Measurements from ENCODE around the gene C18orf63.
A peak's percentile ranks its signal among the peaks of the same experiment; 100 is the strongest.
"Not testable (repeated sequence)": the region's sequence is repeated elsewhere in the genome, so short reads cannot be mapped to it uniquely, and the experiment has no call there.

The C18orf63 gene

DNA sequence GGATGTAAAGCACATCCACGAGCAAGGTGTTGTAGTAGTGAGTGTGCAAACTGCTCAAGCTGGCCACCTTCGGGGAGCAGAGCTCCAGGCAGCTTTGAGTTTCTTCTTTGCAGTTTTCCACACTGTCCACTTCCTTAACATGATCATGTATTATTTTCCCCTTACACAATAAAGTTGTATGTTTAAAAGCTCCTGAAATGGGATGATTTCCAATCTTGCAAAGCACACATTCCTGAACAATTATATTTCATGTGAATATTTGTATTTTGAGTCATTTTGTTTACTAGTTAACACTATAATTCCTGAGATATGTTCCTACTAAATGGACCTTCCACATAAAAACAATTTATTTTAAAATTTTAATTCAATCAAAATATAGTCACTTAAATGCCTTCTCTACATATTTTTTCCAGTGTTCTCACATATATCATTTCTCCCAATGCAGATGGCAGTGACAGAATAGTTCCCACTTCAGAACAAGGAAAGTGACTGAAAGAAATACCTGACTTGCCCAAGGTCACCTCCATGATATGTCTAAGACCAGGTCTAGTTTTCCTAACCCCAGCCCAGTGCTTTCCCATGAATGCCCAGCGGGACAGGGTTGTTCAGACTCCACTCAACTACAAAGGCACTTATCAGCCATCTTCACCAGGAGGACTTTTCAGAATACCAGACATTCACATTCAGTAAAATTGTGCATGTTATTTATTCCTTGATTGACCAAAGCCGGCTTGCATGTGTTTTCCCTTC, 29.4 kb upstream of the C18orf63 start:
- DNase-seq (ENCODE audit: low read depth in 2 of 2) = no peak

DNA sequence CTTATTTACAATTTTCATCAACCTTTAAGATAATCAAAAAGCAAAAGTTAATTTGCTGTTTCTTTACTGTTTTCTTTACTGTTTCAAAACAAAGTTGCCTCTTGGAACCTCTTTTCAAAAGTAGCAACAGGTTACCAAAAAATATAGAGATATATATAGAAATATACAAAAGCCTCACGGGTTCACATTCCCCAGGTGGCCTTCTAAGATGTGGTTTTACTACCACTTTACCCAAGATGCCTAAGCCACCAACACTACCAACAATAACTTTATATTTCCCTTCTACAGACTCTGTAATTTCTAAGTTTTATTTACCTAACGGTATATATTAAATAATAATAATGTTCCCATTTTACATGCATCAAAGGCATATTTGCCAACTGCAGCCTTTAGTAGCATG, 28.8 kb upstream of the C18orf63 start:
- no peak for DNase-seq (ENCODE audit: low read depth in 2 of 2)

DNA sequence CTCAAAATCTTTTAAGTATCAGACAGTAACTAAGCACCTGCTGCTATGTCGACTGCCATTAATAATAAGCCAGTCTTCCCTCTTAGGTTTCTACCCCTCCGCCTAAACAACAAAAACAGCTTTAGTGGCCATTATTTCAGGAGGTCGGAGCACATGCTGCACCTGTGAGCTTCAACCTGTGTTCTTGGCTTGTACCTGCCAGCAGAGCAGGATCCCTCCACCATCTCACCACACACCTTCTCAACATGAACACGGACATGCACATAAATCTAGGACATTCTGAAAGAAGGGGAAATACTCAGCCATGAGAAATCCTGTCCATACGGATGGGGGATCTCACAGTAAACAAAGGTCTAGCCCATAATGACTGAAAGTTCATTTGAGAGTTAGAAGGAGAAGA, 27.6 kb upstream of the C18orf63 start:
- no peak for DNase-seq (ENCODE audit: low read depth in 2 of 2)

DNA sequence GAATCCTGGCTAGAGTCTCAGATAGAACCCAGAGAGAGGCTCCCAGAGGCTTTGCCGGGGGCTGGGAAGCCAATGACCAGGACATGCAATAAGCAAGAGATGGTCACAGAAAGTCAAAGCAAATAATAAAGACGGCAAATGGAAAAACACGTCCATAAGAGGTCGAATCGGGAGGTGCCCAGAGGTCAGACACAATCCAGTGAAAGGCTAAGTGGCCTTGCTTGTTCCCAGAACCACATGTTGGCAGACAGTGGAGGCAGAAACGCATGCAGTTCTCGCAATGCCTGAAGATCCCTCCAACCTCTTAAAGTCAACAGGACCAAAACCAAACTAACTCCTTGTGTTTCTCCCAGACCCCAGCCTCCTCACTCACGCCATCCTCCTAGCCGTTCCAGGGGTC, 26.9 kb upstream of the C18orf63 start:
- no peak for DNase-seq (ENCODE audit: low read depth in 2 of 2)

DNA sequence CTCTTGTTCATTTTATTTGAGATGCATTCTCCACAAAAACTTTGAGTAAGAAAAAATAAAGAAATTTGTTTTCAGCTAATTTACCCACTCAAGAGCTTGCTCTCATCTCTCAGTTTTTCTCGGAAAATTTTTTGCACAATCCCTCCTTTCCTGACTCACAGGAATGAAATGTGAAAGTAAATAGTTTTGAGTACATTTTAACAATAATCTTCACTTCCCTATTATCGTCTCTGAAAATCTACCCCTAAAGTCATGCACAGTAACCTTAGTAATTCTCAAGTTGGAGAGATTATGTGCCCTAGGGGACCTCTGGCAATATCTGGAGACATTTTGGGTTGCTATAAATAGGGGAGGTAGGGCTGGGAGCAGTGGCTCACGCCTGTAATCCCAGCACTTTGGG, 26.5 kb upstream of the C18orf63 start:
- no peak for DNase-seq (ENCODE audit: low read depth in 2 of 2)

DNA sequence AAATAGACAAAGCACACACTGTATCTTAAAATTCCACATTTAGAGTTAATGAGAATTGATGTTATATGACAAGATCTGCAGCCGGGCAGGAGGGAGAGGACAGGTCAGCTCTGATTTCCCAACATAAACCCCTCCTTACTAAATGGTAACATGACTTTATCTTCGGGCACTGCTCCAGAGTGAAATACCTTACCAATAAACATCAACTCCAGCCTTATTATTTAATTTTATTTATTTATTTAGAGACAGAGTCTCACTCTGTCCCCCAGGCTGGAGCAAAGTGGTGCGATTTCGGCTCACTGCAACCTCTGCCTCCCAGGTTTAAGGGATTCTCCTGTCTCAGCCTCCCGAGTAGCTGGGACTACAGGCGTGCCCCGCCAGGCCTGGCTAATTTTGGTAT, 25.6 kb upstream of the C18orf63 start:
- no peak for DNase-seq (ENCODE audit: low read depth in 2 of 2)

DNA sequence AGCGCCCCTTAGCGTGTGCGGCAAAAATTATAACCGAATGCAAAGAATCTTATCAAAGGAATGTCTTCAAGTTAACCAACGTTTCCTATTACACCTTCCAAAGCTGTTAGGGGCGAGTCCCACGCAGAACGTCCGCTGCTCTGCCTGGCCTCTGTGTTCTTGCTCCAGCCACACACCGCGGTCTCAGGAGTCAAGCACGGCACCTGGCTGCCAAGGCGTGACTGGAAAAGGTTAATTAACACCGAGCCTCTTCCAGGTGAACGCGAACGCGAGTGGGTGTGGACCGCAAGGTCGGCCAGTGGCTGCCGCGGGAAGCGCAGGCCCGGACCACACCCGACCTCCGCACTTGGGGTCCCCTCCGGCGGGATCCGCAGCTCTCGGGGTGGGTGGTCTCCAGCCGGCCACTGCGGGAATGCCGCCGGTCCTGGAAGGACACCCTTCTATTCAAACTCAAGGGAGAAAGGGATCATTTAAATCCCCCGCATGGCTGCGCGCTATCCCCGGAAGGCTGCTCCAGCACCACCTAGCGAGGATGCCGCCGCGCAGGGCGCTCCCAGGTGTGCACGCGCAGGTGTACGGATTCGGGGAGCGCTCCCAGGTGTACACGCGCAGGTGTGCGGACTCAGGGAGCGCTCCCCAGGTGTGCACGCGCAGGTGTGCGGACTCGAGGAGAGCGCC, 24.7 kb upstream of the C18orf63 start:
- DNase-seq (ENCODE audit: low read depth in 2 of 2) = no peak

DNA sequence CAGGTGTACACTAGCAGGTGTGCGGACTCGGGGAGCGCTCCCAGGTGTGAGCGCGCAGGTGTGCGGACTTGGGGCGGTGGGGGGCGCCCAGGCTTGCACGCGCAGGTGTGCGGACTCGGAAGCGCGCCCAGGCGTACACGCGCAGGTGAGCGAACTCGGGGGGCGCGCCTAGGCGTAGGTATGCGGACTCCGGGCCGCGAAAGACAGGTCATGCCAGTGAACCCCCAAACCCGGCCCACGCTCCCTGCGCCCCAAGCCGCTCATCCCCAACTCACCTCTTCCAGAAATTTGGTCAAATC, 24.2 kb upstream of the C18orf63 start:
- no peak for DNase-seq (ENCODE audit: low read depth in 2 of 2)

DNA sequence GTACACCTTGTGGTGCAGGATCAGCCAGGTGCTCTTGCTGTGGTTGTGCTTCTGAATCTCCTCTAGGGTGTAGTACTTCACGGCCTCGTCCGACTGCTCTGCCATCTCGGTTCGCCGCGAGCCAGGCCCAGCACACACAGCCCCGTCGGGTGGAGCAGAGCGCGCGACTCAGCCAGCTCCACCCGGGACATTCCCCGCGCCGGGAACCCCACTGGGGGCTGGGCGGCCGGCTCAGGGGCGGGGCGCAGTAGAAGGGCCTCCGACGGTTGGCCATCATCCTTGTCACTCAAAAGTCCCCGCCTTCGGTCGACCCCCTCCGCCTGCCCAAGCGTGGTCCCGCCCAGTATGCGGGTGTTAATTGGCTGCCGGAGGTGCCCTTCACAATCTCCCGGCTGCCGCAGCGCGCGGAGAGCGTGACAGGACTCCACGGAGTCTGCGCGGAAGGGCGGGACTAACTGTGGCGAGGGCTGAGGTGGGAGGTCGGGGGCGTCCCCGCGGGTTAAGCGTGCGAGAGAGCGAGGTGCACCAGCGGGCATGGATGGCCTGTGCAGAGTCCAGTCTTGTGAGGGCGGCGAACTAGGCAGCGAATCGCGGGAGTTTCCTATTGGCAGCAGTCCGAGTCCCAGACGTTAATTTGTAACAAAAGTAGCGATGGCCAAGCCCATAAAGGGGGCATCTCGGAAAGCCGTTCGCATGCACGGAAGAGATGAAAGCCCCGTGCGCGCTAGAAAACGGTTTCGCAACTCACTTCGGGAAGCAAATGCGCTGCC, 23.7 kb upstream of the C18orf63 start, which contains the start of gene CYB5A:
TSS of gene CYB5A (minus strand) at position 193 of the 770 bp plus-strand sequence. CDS start at position 105, 88 bp downstream.
- DNase-seq (ENCODE audit: low read depth in 2 of 2) = peak; percentile 98

DNA sequence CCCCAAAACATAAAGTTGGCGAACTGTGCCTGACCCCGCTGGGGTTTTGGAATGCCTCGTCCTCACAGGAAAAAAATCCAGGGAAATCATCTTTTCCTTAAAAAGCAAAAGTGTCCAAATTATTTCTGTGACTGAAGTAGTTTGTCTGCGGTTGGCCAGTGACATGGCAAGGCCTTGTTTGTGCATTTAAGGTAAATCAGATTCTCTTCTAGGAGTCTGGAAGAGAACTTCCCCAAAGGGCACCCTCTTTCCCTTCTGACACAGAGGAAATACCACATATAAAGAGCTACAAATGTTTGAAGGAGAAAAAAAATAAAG, 23.1 kb upstream of the C18orf63 start:
- DNase-seq (ENCODE audit: low read depth in 2 of 2) = no peak

DNA sequence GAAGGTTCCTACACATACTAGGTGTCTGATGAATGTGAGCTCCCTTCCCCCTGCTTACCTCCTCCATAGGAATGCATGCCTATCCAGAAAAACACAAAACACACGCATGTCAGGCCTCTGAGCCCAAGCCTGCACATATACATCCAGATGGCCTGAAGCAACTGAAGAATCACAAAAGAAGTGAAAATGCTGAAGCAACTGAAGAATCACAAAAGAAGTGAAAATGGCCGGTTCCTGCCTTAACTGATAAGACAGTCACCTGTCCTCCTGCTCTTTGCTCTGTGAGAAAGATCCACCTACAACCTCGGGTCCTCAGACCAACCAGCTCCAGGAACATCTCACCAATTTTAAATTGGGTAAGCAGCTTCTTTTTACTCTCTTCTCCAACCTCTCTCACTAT, 22.7 kb upstream of the C18orf63 start:
- not testable (repeated sequence) for DNase-seq (ENCODE audit: low read depth in 2 of 2)

DNA sequence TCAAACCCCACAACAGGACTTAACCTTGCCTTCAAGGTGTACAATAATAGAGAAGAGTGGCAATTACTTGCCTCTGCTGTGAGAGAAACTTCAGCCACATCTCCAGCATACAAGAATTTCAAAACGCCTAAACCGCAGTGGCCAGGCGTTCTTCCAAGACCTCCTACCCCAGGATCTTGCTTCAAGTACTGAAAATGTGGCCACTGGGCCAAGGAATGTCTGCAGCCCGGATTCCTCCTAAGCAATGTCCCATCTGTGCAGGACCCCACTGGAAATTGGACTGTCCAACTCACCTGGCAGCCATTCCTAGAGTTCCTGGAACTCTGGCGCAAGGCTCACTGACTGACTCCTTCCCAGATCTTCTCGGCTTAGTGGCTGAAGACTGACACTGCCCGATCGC, 21.1 kb upstream of the C18orf63 start:
- DNase-seq (ENCODE audit: low read depth in 2 of 2) = no peak

DNA sequence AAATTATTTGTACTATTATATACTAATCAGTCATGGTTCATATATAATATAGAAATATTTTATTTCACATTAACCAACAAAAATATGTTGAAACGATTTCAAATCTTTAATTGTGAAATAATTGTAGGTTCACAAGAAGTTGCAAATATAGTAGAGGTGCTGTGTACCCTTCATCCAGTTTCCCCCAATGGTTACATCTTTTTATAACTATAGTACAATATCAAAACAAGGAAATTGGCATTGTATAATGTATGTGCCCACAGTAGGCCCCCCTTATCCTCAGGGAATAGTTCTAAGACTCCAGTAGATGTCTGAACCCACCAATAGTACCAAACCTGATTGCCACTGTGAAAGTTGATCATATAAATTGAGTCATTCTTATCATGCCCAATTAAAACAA, 16.5 kb upstream of the C18orf63 start:
- no peak for DNase-seq (ENCODE audit: low read depth in 2 of 2)

DNA sequence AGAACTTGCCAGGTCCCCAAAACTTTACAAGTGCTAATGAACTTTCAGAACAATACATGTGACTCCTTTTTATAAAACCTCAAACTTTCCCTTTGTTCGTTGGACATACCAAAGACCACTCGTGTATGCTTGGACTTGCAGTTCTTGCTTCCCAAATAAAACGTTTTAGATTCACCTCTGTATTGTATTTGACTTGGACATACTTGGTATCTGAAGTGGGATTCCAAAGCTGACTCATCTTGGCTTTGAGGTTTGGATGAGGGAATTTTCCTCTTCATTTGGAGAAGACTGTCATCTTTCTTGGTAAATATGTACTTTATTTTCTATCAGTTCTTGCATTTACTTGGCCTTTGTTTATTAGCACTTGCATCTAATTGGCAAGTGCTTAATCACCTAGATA, 15.9 kb upstream of the C18orf63 start:
- DNase-seq (ENCODE audit: low read depth in 2 of 2) = no peak

DNA sequence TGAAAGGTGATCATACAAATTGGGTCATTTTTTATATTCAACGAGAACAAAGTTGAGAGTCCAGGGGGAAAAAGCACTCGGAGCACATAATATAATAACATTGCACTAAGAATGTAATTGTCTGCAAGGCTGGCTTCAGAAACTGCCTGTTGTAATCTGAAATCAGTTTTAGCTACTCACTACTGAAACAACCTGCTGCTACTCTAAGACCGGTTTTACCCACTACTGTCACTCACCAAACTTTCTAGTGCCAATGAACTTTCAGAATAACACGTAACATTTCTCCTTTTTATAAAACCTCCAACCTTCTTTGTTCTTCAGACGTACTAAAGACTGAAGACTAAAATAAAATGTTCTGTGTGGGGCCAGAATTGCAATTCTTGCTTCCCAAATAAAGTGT, 12.3 kb upstream of the C18orf63 start:
- DNase-seq (ENCODE audit: low read depth in 2 of 2) = no peak

DNA sequence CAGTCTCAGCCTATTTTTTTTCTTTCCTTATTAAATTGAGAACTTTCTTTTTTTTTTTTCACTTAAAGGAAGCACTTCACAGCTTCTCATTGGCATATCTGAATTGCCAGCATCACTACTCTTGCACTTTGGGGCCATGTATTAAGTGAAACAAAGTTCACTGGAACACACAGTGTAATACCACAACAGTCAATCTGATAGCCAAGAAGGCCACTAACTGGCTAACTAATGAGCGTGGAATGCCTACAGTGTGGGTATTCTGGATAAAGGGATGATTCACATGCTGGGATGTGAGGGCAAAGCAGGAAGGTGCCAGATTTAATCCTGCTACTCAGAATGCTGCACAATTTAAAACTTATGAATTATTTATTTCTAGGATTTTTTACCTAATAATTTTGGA, 11.7 kb upstream of the C18orf63 start:
- no peak for DNase-seq (ENCODE audit: low read depth in 2 of 2)

DNA sequence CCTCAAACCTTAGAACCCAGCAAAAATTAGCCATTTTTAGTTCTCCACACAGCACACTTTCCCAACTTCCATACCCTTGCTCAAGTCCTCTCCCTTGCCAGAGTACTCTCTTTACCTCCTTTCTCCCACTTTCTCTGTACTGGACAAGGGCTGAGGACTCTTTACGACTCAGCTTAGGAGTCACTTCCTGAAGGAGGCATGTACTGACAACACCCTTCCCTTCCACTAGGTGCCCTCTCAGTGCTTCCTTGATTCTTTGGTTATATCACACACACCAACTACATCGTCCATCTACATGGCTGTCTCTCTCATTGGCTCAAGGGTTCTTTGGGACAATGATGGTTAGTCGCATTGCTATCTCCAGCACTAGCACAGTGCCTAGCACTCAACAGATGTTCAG, 5.2 kb upstream of the C18orf63 start:
- DNase-seq (ENCODE audit: low read depth in 2 of 2) = no peak

DNA sequence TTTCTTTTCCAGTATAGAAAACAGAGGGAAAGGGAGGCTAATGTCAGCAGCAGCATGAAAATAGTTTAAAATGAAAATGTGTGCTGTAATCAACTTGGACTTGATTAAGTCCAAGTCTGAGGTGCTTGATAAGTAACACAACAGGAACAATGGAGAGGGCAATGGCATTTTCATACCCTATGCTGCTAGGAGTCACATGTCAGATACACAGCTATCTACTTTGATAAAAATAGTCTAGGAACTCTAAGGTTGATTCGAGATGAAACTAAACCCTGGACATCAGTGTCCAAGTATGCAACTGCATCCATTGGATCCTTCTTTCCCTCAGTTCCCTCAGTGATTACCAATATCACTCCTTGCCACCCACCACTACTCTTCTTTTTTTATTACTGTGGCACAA, 4.6 kb upstream of the C18orf63 start:
- DNase-seq (ENCODE audit: low read depth in 2 of 2) = no peak

DNA sequence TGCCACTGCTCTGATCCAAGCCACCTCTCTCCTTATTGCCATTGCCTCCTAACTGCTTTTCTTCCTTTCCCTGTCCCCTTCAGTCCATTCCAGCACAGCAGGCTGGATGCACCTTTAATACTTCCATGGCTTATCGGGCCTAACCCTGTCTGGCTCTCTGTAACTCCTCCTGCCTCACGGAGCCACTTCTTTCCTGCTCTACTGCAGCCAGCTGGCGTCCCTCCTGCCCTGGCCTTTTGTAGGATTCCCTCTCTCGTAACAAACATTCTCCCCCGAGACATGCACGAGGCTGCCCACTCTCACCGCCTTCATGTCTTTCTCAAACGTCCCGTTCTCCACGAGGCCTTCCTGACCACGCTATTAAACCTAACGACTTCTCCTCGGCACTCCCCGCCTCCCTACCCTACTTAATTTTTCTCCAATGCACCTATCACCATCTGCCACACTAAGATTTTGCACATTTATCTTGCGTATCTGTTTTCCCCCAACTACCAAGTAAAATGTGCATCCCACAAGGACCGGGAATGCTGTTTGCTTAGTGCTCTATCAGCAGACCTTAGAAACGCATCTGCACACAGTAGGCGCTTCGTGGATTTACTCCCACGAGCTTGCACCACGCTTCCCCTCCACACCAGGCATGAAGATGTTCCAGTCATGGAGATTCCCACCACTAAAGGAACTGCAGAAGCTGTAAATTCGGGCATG, 728 bp upstream of the C18orf63 start:
- no peak for DNase-seq (ENCODE audit: low read depth in 2 of 2)

DNA sequence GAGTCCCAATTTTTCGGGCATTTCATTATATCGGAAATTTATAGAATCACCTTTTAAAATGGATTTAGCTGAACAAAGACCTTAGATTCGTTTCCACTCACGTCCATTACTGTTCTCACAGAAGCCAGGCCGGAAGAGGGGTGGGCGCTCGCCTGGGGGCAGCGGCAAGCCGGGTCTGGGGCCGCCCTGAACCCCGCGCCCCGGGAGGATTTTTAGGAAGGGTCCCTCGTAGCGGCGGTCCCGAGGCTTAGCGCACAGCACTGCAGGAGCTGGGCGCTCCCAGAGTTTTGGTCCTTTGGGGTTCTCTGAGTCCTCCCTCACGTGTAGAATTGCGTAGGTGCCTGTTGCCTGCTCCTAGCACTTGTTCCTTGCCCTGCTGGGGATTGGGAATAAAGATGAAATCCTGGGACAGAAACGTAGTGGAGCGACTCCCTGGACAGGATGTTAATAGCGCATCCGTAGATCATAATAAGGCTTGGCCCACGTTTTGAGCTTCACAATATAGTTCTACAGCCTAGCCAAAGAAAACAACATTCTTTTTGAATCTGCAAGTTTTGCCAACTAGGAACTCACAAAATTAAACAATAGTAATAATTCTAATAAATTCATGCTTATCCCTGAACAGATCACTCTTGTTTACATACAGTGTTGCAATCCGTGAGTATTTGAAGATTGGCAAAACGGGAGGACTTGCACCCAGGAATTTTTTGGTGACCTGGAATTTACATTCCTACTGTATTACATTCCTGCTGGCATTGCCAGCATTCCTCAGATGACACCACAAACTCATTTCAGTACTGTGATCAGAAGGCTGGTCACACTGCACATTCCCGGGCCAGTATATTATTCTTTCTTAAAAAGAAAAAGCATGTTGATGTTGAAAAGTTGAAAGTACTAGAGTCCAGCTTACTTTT, 875 bp downstream of the C18orf63 start:
- DNase-seq (ENCODE audit: low read depth in 2 of 2) = no peak

DNA sequence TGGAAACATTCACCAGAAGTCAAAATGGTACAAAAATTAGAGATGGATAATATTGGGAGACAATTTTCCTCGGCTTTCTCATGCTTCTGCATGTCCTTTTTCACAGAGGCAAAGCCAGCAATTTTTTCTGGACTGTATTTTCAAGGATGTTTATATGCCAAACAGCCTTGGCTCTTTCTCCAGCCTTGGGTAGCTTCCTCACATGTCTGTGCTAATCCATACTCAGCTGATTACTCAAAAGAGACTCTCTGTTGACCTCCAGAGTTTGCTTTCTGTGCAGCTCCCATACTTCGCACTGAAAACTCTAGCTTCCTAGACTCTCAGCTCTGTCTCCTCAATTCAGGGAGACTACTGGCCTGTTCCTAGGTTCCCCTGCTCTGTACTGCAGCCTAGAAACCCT, 10.6 kb downstream of the C18orf63 start:
- no peak for DNase-seq (ENCODE audit: low read depth in 2 of 2)

Data from stimulated activated CD4-positive, alpha-beta T cell treated with anti-CD3 and anti-CD28 coated beads, Interleukin-1b, Interleukin-23, amount 100 ng/mL, for 4 hours (primary cell).